HG02642 (cell line): ENCODE measurements around the gene ARFRP1.

Experiments used
- ATAC-seq: cut with Tn5 transposase; IDR thresholded peaks from one replicate; pipeline ENCODE4 v1.9.1; 2021; ENCODE audit warnings: mild to moderate bottlenecking; ENCODE audit not compliant: unreplicated experiment, poor library complexity

The ARFRP1 gene

DNA sequence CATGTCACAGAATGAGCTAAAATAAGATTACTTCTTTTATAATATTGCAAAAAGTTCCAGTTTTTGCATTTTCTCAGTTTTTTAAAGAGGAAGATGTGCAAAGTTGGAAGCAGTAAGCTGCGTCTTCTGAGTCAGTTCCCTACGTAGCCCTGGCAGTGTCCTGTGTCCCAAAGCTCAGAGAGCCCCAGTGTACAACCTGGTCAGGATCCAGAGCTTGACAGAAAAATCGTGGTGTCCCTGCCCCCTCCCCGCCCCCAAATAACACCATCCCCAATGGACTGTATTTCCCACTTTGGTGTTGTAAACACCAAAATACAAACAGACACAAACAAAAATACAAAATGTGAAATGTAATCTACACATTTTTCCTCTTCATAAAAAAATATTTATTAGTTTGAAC, 36.4 kb upstream of the ARFRP1 start:
- no peak for ATAC-seq

- no peak for ATAC-seq
Measured at GRCh38 chr20:63743210-63743970, 35.6 kb upstream of the ARFRP1 start.

- ATAC-seq, result no peak
Measured at GRCh38 chr20:63742381-63743024, 34.7 kb upstream of the ARFRP1 start.

GRCh38 chr20:63741676-63742380, 34.1 kb upstream of the ARFRP1 start:
- no peak for ATAC-seq

DNA sequence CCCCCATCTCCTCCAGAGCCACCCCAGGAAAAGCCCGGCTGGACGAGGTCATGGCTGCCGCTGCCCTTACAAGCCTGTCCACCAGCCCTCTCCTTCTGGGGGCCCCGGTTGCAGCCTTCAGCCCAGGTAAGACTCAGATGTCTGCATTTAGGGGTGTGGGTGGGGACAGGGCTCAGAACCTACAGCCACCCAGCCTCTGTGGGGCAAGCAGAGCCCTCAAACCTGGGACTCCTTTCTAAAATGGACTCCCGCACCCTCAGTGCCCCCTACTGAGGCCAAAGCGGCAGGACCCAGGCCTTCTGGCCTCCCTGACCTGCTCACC, 33.5 kb upstream of the ARFRP1 start:
- ATAC-seq, result no peak

GRCh38 chr20:63740627-63741353, 33.0 kb upstream of the ARFRP1 start:
- no peak for ATAC-seq

GRCh38 chr20:63740070-63740626, 32.4 kb upstream of the ARFRP1 start:
- ATAC-seq, result peak; percentile 12

GRCh38 chr20:63739130-63740069, 31.6 kb upstream of the ARFRP1 start, which contains the start of gene SLC2A4RG:
Gene SLC2A4RG (plus strand): TSS chr20:63739776. CDS start chr20:63739913, 137 bp downstream.
- ATAC-seq, result peak; percentile 53

GRCh38 chr20:63738687-63739129, 30.9 kb upstream of the ARFRP1 start:
- no peak for ATAC-seq

DNA sequence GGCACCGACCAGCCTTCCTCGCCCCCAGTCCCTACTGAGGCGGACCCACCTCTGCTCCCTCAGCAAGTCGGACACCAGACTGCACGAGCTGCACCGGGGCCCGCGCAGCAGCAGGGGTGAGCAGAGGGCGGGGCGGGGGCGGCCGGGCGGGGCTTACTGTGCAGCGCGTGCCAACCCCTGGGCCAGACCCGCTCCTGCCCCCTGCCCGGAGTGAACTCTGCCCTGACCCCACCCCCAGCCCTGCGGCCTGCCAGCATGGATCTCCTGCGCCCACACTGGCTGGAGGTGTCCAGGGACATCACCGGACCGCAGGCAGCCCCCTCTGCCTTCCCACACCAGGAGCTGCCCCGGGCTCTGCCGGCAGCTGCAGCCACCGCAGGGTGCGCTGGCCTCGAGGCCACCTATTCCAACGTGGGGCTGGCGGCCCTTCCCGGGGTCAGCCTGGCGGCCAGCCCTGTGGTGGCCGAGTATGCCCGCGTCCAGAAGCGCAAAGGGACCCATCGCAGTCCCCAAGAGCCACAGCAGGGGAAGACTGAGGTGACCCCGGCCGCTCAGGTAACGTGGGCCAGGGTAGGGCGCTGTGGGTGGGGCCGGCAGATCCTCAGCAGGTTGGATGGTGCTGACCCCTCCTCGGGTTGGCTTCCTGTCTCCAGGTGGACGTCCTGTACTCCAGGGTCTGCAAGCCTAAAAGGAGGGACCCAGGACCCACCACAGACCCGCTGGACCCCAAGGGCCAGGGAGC, 30.3 kb upstream of the ARFRP1 start:
- no peak for ATAC-seq

GRCh38 chr20:63737695-63737944, 29.8 kb upstream of the ARFRP1 start:
- ATAC-seq, result no peak

DNA sequence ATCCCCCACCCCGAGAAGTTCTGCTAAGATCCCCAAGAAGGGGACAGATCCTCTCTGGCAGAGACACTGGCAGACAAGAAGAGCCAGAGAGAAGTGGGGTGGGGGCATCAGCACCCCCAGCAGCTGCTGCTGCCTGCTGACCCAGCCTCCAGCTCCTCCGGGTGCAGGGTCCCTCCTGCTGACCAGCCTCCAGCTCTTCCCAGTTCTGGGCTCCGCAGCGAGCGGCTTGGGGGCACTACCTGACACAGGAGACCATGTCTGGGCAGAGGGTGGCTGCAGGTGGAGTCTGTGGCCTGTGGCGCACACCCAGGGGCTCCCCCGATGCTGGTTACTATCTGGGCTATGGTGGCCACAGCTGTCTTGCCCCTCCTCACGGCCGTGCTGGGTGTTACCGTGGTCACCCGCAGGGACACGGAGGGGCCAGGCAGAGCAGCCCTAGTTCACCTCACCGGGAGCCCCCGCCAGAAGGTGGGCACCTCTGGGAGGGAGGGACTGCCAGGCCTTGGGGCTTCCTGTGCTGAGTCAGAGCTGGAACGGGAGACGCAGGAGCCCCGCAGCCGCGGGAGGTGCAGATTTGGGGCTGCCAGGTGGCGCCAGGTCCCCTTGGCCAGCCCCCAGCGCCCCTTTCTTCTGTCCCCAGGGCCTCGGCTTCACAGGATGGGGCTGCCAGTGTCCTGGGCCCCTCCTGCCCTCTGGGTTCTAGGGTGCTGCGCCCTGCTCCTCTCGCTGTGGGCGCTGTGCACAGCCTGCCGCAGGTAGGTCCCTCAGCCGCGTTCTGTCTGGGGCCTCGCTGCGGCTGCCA, 29.3 kb upstream of the ARFRP1 start:
- ATAC-seq, result no peak

- no peak for ATAC-seq
Measured at GRCh38 chr20:63735859-63736718, 28.3 kb upstream of the ARFRP1 start, which contains the start of gene LIME1. Gene LIME1 (plus strand): TSS chr20:63736664. CDS start chr20:63737550, 886 bp downstream.

DNA sequence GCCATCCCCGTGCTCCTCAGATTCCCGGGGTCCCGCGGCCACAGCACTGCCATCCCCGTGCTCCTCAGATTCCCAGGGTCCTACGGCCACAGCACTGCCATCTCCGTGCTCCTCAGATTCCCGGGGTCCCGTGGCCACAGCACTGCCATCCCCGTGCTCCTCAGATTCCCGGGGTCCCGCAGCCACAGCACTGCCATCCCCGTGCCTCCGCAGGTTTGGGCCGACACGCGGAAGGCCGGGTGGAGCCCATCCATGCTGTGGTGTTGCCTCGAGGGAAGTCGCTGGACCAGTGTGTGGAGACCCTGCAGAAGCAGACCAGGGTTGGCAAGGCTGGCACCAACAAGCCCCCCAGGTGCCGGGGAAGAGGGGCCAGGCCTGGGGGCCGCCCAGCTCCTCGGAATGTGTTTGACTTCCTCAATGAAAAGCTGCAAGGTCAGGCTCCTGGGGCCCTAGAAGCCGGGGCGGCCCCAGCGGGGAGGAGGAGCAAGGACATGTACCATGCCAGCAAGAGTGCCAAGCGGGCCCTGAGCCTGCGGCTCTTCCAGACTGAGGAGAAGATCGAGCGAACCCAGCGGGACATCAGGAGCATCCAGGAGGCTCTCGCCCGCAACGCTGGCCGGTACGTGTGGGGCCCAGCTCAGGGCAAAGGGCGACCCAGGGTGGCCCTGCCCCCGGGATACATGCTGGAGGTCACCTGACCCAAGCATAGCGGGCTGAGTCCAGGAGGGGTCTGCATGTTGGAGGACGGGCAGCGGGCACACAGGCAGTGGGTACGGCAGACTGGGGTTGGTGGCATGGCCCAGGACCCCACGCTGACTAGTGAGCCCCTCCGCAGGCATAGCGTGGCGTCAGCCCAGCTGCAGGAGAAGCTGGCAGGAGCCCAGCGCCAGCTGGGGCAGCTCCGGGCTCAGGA, 27.4 kb upstream of the ARFRP1 start:
- no peak for ATAC-seq

GRCh38 chr20:63734111-63734945, 26.6 kb upstream of the ARFRP1 start:
- ATAC-seq, result no peak
